ENCODE measurements around the gene NCOA1.
"Not testable (repeated sequence)": the region's sequence is repeated elsewhere in the genome, so short reads cannot be mapped to it uniquely, and the experiment has no call there.

Gene NCOA1

DNA sequence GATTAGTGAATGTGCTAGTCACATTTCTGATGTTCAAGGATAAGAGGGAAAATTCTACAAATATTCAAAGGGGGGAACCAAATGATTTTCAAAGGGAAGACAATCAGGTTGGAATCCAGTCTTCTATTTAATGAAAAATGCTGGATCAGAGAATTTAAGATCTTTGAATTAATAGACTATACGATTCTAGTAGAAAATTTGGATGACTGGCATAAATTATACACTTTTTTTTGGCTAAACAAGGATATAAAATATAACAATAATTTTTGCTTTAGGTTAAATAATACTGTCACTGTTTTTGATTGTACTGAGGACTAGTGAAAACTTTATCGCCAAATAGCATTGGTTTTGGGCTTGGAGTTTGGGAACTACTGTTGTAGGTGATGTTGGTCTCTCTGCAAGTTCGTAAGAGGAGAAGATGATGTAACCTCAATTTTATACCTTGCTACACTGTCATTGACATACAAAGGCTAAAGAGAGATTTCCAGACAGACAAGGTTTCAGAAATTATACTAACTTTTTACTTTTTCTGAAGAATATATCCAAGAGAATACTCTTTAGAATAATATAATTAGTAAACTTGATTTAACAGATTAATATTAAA, 51.3 kb downstream of the NCOA1 start:
- no peak for DNase-seq

DNA sequence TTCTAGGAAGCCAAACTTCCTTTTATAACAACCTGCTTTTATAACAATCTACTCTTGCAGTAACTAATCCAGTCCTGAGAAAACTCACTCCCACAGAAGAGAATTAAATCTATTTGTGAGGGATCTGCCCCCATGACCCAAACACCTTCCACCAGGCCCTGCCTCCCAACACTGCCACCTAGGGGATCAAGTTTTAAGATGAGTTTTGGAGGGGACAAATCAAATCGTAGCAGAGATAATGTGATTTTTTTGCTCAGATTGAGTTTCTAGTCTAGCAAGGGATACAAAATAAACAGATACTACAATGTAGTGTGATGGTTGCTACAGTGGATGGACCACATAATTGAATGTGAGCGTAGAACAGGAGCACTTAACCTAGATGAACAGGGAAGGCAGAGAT, 52.2 kb downstream of the NCOA1 start:
- DNase-seq = no peak

DNA sequence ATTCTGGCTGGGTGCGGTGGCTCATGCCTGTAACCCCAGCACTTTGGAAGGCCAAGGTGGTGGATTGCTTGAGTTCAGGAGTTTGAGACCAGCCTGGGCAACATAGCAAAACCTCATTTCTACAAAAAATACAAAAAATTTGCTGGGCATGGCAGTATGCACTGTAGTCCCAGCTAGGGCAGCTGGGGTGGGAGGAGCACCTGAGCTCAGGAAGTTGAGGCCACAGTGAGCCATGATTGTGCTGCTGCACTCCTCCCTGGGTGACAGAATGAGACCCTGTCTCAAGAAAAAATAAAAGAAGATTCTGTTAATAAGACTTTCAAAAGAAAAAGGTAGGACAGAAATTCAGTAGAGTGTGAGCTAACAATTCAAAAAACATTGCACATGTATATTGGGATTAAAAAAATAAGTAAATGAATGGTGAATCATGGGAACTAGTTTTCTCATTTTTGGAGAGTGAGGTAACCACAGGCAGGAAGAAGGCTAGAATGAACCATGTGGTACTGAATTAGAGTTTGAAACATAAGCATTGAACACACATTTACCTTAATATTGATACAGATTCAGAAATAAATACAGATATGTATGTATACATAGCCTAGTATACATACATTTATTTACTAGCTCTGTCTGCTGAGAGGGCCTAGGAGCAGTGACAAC, 53.5 kb downstream of the NCOA1 start:
- DNase-seq = no peak

DNA sequence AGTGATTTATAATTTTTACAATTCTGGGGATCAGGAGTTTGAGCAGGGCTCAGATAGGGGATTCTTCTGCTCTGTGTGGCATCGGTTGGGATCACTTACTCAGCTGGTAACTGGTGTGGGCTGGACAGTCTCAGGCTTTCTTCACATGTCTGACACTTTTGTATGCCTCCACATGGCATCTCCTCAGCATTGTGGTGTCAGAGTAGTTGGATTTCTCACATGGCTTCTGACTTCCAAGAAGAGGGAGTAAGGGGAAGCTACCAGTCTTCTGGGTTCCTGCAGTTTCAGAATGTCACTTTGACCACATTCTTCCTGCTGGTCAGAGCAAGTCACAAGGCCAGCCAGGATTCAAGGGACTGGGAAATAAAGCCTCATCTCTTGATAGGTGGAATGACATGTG, 55.6 kb downstream of the NCOA1 start:
- DNase-seq = no peak

DNA sequence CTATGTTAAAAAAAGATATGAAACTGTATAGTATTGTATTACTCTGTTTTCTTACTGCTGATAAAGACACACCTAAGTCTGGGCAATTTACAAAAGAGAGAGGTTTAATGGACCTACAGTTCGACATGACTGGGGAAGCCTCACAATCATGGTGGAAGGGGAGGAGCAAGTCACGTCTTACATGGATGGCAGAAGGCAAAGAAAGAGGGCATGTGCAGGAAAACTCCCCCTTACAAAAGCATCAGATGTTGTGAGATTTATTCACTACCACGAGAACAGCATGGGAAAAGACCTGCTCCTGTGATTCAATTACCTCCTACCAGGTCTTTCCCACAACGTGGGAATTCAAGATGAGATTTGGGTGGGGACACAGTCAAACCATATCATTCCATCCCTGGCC, 57.0 kb downstream of the NCOA1 start:
- no peak for DNase-seq

DNA sequence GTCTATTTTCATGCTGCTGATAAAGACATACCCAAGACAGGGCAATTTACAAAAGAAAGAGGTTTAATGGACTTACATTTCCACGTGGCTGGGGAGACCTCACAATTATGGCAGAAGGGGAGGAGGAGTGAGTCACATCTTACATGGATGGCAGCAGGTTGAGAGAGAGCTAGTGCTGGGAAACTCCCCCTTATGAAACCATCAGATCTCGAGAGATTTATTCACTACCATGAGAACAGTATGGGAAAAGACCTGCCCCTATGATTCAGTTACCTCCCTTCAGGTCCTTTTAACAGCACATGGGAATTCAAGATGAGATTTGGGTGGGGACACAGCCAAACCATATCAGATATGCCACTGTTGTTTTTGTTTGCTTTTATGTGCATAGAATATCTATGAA, 59.2 kb downstream of the NCOA1 start:
- DNase-seq = not testable (repeated sequence)

DNA sequence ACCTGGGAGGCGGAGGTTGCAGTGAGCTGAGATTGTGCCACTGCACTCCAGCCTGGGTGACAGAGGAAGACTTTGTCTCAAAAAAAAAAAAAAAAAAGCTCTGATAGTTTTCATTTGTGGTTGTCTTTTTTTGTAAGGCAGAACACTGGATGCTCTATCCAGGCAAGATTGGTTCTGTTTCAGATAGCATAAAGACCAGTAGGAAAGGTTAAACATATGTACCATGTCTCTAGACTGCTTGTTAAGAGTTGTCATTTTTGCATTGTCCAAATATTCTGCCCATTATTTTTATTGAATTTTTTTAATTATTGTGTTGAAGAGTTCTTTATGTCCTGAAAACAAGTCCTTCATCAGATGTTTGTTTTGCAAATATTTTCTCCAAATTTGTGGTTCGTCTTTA, 60.0 kb downstream of the NCOA1 start:
- no peak for DNase-seq

DNA sequence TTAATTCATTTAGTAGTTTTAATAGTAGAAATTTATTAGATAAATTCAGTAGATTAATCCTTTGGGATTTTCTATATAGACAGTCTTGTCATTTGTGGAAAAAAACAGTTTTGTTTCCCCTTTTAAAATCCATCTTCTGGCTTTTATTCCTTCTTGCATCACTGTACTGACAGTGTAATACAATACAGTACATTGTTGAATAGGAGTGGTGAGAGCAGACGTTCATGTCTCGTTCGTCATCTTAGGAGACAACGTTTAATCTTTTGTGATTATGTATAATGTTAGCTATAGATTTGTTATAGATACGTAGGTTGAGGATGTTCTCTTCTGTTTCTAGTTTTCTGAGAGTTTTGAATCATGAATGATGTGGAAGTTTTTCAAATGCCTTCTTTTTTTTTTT, 61.8 kb downstream of the NCOA1 start:
- DNase-seq = no peak

DNA sequence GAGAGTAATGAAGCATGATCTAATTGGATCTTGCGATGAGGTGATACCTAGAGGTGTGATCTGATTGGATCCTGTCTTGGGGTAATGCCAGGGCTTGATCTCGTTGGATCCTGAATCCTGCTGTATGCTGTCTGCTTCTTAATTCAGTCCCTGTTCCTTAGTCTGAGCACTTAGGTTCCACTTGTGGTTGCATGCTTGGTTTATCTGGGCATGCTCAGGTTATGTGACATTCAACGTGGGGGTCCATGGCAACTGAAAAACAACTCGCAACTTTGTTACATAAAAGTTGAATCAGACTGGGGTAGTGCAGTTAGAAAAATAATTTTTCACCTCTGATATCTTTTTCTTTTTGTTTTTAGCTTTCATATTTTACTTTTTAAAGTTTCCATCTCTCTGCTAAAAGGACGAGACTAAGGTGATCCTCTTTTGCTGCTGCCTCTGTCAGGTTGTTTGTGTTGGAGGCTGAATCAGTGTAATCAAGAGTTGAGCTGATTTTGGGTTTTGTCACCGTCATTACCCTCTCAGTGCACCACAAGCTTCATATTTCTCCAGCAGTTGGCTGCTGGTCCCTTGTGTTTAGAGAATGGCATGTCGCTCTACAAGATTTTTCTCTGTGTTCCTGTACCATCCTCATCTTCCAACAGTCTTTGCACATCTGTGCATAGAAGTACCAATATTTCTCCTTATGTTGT, 67.9 kb downstream of the NCOA1 start:
- no peak for DNase-seq

DNA sequence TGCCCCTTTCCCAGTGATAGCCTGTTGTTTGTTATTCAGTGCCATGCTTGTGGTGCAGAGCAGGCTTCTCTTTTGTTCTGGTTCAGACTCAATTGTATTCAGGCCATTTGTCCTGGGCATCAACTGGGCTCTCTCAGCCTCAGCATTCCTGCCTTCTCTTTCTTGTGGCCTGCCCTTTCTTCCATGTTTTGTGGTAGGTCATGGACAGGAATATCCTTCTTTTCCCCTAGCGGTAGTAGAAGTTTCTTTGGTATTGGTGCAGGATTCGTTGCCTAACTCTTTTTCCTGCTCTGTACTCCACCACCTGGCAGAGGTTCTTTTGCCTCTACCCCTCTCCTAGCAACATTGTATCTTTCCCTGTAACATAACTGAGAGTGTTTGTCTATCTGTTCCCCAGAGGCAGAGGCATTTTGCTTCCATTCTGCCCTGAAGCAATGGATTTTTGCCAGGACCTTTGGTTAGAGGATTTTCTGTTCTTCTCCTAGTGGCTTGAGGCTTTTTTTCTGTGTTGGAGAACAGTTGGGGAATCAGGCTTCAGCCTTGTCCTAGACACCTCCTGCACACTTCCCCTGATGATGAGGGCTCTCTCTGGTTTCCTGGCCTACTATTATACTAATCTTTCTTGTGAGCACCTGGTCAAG, 68.5 kb downstream of the NCOA1 start:
- no peak for DNase-seq

DNA sequence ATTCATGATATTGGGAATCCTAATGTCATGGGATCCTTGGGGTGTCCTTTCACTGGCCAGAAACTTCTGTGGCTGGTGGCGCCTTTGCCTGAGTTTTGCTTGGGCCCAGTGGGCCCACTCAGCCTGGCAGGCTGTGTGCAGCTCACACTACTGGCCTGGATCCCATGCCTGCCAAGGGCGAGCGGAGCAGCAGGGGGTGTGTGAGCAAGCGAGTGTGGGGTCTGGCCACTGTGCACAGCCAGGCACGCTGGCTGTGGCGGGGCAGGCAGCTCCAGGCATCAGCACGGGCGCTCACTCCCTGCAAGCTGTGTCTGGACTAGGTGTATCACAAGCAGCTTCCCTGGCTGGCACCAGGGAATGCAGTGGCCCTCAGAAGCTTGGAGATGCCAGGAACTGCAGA, 74.5 kb downstream of the NCOA1 start:
- no peak for DNase-seq

DNA sequence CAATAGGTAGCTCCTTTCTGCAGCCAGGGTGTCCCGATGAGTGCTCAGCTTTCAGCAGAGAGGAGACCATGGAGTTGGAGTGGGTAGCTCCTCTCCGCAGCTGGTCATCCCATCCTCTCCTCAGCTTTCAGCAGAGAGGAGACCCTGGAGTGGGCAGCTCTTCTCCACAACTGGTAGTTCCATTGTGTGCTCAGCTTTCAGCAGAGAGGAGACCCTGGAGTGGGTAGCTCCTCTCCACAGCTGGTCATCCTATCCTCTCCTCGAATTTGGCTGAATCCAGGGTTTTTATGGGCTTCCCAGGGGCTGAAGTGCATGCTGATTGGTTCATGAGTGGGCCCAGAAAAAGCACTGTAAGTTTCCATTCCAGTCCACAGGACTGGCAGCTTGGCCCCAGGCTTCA, 75.2 kb downstream of the NCOA1 start:
- no peak for DNase-seq

DNA sequence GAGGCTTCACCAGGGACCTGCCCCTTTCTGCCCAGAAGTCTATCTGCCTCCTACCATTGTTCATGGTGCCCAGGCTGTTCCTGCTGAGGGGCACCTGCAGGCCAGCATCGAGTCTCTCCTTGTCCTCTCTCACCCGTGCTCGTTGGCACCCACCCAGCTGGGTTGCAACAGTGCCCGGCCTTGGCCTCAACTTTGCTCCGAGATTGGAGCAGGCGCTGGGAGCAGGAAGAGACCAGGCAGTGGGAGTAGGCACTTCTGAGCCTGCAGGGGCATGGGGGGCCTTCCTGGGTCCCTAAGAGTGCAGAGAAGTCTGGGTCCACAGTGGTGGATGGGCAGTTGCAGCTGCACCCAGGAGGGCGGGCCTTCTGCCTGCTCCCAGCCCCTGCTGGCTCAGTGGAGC, 75.6 kb downstream of the NCOA1 start:
- DNase-seq = no peak

DNA sequence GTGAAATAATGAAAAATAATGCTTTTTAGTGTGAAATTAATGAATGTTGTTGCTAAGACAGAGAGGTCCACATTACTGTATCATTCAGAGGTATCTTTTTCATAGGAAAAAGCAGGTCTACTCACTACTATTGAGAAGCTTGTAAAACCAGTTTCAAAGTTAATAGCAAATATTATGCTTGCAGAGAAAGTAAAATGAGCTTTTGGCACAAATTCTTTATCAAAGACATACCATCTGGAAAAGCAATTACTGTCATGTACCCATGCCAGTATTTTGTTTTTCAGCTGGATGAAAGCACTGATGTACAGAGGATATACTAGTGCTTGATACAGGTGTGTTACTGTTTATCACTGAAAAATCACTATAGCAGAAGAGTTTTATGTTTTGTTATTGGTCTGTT, 77.5 kb downstream of the NCOA1 start:
- DNase-seq = no peak

DNA sequence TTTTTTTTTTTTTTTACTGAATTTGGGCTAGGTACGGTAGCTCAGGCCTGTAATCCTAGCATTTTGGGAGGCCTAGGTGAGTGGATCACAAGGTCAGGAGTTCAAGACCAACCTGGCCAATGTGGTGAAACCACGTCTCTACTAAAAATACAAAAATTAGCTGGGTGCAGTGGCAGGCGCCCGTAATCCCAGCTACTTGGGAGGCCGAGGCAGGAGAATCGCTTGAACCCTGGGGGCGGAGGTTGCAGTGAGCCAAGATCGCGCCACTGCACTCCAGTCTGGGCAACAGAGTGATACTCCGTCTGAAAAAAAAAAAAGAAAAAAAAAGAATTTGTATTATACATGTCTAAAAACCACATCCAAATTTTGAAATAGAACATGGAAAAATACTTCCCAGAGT, 78.5 kb downstream of the NCOA1 start:
- not testable (repeated sequence) for DNase-seq

DNA sequence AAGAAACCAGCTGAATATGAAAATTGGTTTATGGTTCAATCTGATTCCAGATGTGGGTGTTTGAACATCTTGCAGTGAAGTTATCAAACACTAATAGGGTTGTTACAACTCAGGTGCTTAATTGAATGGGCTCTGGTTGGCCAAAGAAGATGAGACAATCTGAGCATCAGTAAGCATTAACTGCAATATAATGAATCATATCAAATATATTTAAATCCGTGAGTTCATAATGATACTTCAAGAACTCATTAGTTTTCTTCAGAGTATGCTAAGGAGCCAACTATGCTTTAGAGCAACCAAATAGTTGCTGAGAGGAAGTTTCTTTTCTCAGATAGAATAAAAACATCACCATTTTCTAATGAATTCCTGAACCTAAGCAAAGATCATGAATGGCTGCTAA, 79.2 kb downstream of the NCOA1 start:
- no peak for DNase-seq

DNA sequence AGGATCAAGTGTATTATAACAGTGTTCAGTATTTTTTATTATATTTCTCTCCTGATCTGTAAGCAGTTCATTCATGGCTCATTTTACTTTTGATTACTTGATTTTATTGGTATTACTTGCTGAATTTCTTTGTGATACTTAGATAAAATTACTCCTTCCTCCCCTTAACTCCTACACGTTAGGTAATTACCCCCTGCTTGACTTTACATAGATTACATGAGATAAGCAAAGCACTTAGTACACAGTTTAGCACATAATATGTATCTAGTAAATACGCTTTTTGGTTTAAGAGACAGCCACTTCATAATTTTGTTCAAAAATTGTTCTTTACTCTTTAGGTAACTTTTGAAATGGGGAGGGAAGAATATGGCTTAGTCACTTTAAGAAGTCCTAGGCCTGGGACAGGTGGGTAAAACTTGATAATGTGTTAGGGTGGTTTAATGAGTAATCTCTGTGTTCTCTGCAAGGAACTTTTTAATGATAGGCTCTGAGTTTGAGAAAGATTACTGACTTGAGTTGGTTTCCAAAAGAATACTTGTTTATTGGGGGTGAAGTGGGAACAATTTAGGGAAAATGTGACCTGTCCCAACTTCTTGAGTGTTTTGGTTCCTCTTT, 80.9 kb downstream of the NCOA1 start:
- peak; percentile 8 for DNase-seq

DNA sequence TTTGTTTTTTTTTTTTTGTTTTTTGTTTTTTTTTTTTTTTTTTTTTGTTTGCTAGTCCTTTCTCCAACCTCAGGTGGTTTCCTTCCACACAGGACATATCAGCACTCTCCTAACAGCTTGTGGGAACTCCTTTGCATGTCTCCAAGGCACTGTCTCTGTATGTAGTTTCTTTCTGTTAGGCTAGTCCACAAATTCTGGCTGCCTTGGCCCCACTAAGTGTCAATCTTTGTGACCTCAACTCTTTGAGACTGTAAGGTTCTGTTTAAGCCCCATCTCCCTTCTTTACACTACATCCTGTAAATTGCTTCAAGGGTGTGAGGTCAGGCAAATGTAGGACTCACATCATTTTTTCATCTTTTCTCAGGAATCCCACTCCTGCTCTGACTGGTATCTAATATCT, 85.1 kb downstream of the NCOA1 start:
- peak; percentile 43 for DNase-seq

DNA sequence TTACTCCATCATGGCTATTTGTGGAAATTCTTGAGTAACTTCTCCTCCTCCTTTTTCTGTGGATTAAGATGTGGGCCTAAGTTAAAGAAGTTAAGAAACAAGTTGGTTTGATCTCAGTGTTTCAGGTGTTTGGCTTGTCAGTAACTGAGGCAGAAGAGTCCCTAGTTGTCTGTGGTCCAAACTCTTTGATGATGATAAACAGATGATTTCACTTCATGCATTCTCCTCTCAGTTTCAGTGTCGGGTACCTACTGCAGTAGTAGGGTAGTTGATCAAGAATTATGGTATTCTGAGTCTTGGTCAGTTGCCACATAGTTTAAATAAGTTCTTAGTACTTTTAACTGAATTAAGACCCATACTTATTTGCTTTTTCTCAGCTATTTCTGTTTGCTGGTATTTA, 85.6 kb downstream of the NCOA1 start:
- DNase-seq = peak; percentile 68

DNA sequence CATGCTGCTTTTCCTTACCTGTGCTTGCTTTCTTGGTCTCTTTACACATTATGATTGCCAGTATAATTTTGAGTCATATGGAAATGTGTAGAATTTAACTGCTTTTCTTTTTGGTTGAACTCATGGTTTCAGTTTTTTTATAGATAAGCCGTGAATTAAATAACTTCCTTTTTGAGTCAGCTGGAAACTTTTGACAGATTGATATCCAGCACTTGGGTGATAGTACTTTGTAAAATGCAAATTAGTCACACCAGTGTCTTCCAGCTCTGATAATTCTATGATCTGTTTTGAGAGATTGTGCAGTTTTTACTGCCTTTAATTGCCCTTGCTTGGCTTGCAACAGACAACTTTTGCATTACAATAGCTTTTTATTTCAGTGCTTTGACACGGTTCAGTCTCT, 86.4 kb downstream of the NCOA1 start:
- peak; percentile 89 for DNase-seq

DNA sequence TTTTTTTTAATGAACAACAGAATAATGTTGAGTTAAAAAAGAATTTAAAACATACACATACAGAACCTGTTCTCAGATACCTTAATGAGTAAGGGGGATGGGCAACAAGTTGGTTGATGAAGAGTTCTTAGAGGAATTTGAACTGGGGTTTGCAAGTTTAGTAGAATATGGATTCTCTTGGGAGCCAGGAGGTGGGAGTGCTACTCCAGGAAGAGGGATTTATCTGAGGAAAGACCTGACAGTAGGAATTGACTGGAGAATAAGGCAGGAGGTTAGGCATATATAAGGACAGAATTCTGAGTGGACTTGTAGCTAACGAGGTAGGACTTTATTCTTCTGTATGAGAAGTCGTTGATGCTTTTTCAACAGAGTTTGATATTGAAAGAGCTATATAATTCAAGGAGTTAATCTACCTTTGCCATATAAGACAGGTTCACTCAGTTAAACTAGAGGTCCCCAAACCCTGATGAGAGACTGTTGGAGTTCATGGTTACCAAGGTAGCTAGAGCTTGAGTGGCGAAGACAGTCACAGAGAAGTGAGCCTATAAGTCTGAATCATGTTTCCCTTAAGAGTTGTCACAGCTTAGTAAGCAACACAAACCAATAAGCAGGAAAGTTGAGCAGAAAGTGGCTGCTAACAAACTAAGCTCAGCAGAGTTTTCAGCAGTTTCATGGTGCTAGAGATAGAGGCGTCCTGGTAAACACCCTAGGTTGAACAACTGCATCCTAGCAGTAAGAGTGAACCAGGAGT, 88.2 kb downstream of the NCOA1 start:
- peak; percentile 59 for DNase-seq

DNA sequence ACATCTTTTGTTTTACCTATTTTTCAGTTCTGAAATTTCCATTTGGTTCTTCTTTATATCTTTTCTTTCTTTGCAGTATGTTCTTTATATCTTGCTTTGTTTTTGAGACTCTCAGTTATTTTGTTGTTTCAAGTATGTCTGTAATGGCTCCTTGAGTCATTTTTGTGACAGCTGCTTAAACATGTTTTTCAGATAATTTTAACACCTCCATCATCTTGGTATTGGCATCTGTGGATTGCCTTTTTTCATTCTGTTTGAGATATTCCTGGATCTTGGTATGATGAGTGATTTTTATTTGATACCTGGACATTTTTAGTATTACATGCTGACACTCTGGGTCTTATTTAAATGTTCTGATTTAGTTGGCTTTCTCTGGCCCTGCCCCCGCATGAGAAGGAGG, 89.5 kb downstream of the NCOA1 start:
- DNase-seq = no peak

DNA sequence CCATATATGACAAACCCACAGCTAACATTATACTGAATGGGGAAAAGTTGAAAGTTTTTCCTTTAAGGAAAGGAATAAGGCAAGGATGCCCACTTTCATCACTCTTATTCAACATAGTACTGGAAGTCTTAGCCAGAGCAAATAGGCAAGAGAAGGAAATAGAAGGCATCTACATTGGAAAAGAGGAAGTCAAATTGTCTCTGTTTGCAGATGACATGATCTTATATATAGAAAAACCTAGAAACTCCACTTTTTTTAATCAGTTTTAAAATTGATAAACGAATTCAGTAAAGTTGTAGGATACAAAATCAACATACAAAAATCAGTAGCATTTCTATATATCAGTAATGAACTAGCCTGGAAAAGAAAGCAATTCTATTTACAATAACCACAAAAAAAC, 90.9 kb downstream of the NCOA1 start:
- not testable (repeated sequence) for DNase-seq

Measured in activated CD4-positive, alpha-beta T cell treated with anti-CD3 and anti-CD28 coated beads, Interleukin-2, Interleukin-6, amounts not matched to agents 100 ng/mL and 50 ng/mL, durations not matched to agents 16 hours and 8 hours (primary cell).